HL-60 (cell line): Measurements from ENCODE around the gene PHF14.

ENCODE experiments used
- GABPA ChIP-seq: IDR thresholded peaks from 2 replicates; pipeline ENCODE4 v1.6.1; 2012; ENCODE audit warnings: low read depth
- POLR2AphosphoS5 ChIP-seq: IDR thresholded peaks from 2 replicates; pipeline ENCODE4 v1.6.1; 2012; ENCODE audit warnings: low read depth
- SPI1 ChIP-seq: IDR thresholded peaks from 2 replicates; pipeline ENCODE4 v1.6.1; 2012; ENCODE audit warnings: low read depth, mild to moderate bottlenecking, borderline replicate concordance
- TF ChIP-seq, protein P1 (sequence below): IDR thresholded peaks from one replicate; pipeline ENCODE4 v1.5.1; 2011; ENCODE audit warnings: low read length, control low read depth, inconsistent platforms; ENCODE audit not compliant: insufficient read depth
- TF ChIP-seq, protein P2 (sequence below): IDR thresholded peaks from 2 replicates; pipeline ENCODE4 v1.6.1; 2012; ENCODE audit warnings: low read depth; ENCODE audit not compliant: insufficient replicate concordance

DNA sequence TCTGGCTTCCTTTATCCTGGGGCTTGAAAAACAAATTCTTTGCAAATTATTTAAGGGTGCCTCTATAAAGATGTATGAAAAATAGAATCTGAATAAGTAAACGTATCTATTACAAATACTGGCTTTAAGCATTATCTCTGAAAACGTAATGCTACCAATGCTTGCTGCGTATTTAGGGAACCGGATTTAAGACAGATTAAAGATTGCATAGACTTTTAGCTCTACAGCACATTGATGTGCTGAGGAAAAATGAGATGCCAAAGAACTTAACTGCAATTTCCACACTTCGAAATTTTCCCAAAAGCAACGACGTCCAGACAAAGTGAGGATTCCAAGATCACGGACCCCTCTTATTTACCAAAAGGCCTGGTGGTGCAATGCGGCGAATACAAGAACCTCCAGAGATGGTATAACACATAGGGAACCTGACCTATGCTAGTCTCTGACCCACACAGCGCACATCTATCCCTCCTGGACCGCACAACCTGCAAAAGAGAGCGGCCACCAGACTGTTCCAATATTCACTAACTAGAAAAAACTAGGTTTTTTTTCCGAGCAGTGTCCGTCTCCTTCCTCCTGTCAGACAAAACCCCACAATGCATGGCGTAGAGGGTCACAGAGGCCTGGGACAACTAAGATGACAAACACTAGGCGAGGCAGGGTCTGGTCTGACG is 34.3 kb upstream of the PHF14 start:
- TF ChIP-seq, protein P1, sequence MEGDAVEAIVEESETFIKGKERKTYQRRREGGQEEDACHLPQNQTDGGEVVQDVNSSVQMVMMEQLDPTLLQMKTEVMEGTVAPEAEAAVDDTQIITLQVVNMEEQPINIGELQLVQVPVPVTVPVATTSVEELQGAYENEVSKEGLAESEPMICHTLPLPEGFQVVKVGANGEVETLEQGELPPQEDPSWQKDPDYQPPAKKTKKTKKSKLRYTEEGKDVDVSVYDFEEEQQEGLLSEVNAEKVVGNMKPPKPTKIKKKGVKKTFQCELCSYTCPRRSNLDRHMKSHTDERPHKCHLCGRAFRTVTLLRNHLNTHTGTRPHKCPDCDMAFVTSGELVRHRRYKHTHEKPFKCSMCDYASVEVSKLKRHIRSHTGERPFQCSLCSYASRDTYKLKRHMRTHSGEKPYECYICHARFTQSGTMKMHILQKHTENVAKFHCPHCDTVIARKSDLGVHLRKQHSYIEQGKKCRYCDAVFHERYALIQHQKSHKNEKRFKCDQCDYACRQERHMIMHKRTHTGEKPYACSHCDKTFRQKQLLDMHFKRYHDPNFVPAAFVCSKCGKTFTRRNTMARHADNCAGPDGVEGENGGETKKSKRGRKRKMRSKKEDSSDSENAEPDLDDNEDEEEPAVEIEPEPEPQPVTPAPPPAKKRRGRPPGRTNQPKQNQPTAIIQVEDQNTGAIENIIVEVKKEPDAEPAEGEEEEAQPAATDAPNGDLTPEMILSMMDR, result no peak
- TF ChIP-seq POLR2AphosphoS5, result no peak
- no peak for TF ChIP-seq GABPA
- TF ChIP-seq, protein P2, sequence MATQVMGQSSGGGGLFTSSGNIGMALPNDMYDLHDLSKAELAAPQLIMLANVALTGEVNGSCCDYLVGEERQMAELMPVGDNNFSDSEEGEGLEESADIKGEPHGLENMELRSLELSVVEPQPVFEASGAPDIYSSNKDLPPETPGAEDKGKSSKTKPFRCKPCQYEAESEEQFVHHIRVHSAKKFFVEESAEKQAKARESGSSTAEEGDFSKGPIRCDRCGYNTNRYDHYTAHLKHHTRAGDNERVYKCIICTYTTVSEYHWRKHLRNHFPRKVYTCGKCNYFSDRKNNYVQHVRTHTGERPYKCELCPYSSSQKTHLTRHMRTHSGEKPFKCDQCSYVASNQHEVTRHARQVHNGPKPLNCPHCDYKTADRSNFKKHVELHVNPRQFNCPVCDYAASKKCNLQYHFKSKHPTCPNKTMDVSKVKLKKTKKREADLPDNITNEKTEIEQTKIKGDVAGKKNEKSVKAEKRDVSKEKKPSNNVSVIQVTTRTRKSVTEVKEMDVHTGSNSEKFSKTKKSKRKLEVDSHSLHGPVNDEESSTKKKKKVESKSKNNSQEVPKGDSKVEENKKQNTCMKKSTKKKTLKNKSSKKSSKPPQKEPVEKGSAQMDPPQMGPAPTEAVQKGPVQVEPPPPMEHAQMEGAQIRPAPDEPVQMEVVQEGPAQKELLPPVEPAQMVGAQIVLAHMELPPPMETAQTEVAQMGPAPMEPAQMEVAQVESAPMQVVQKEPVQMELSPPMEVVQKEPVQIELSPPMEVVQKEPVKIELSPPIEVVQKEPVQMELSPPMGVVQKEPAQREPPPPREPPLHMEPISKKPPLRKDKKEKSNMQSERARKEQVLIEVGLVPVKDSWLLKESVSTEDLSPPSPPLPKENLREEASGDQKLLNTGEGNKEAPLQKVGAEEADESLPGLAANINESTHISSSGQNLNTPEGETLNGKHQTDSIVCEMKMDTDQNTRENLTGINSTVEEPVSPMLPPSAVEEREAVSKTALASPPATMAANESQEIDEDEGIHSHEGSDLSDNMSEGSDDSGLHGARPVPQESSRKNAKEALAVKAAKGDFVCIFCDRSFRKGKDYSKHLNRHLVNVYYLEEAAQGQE, result no peak
- peak; percentile 30; the same call in 1 of the 2 replicates for TF ChIP-seq SPI1
